NT2/D1 (cell line): ENCODE data around the gene ENPP6.

Experiments used
- DNase-seq: peaks from one replicate; pipeline ENCODE4 v3.0.0-alpha.2; 2011; ENCODE audit warnings: low read depth, low spot score
- H3K27me3 ChIP-seq: 2 replicates; pipeline ENCODE4 v1.6.0; 2011; ENCODE audit warnings: mild to moderate bottlenecking; ENCODE audit not compliant: insufficient read length, insufficient read depth
- H3K36me3 ChIP-seq: 2 replicates; pipeline ENCODE4 v1.6.1; 2011; ENCODE audit warnings: mild to moderate bottlenecking, low read length, mixed read lengths; ENCODE audit not compliant: insufficient read depth, insufficient read length
- H3K4me1 ChIP-seq: 2 replicates; pipeline ENCODE4 v1.5.1; 2011; ENCODE audit not compliant: insufficient read depth, insufficient read length
- H3K4me3 ChIP-seq: 2 replicates; pipeline ENCODE4 v1.5.1; 2011; ENCODE audit warnings: low read depth; ENCODE audit not compliant: insufficient read length
- H3K9ac ChIP-seq: 2 replicates; pipeline ENCODE4 v1.6.0; 2011; ENCODE audit warnings: low read depth; ENCODE audit not compliant: insufficient read length
- H3K9me3 ChIP-seq: 2 replicates; pipeline ENCODE4 v1.5.1; 2011; ENCODE audit warnings: mild to moderate bottlenecking, low read length; ENCODE audit not compliant: insufficient read depth
- SUZ12 ChIP-seq: IDR thresholded peaks from 2 replicates; pipeline ENCODE4 v1.6.1; 2011; ENCODE audit not compliant: insufficient read length, insufficient read depth; ENCODE audit errors: extremely low read depth
- YY1 ChIP-seq: IDR thresholded peaks from 2 replicates; pipeline ENCODE4 v1.6.1; 2011; ENCODE audit not compliant: insufficient read length, insufficient read depth
- ZNF274 ChIP-seq: IDR thresholded peaks from 2 replicates; pipeline ENCODE4 v1.6.1; 2011; ENCODE audit warnings: mild to moderate bottlenecking, low read depth, low read length

Gene ENPP6

GRCh38 chr4:184177271-184177670 lies 40.4 kb downstream of the ENPP6 start:
- Histone ChIP-seq H3K9me3 (no peaks in the 10 kb centered on the region), H3K27me3 (no peaks in the 10 kb centered on the region), H3K36me3 (no peaks in the 10 kb centered on the region), H3K4me1 (no peaks in the 10 kb centered on the region), H3K4me3 (no peak overlapping the region), H3K9ac (no peak overlapping the region)
- no peak for TF ChIP-seq SUZ12
- no peak for TF ChIP-seq YY1
- no peak for TF ChIP-seq ZNF274
- no peak for DNase-seq

- no peak for TF ChIP-seq SUZ12
- TF ChIP-seq ZNF274 = no peak
- TF ChIP-seq YY1 = no peak
- Histone ChIP-seq H3K27me3 (no peaks in the 10 kb centered on the region), H3K4me1 (peaks cover 4% of the 10 kb centered on the region), H3K9me3 (no peaks in the 10 kb centered on the region), H3K9ac (no peak overlapping the region), H3K4me3 (no peak overlapping the region), H3K36me3 (no peaks in the 10 kb centered on the region)
- no peak for DNase-seq
Observed at GRCh38 chr4:184174571-184175488, 42.8 kb downstream of the ENPP6 start.

- Histone ChIP-seq H3K4me1 (peaks cover 9% of the 10 kb centered on the region), H3K36me3 (no peaks in the 10 kb centered on the region), H3K9ac (no peak overlapping the region), H3K4me3 (no peak overlapping the region), H3K9me3 (no peaks in the 10 kb centered on the region), H3K27me3 (no peaks in the 10 kb centered on the region)
- DNase-seq = no peak
- TF ChIP-seq YY1 (no peak), ZNF274 (no peak), SUZ12 (no peak)
Observed at GRCh38 chr4:184171011-184171410, 46.7 kb downstream of the ENPP6 start.

- DNase-seq = no peak
- H3K9me3 ChIP-seq = no peaks in the 10 kb centered on the region
- H3K27me3 ChIP-seq = no peaks in the 10 kb centered on the region
- H3K36me3 ChIP-seq = no peaks in the 10 kb centered on the region
- H3K9ac ChIP-seq = no peak overlapping the region
- TF ChIP-seq YY1 (no peak), ZNF274 (no peak), SUZ12 (no peak)
- peaks cover 11% of the 10 kb centered on the region for H3K4me1 ChIP-seq
- no peak overlapping the region for H3K4me3 ChIP-seq
Observed at GRCh38 chr4:184169225-184169867, 48.3 kb downstream of the ENPP6 start.

GRCh38 chr4:184168406-184169019 lies 49.2 kb downstream of the ENPP6 start:
- DNase-seq = no peak
- no peak for TF ChIP-seq YY1
- no peak for TF ChIP-seq SUZ12
- TF ChIP-seq ZNF274 = no peak
- no peaks in the 10 kb centered on the region for H3K27me3 ChIP-seq

GRCh38 chr4:184167576-184167975 lies 50.1 kb downstream of the ENPP6 start:
- H3K9ac ChIP-seq = no peak overlapping the region
- peak; percentile 82 for DNase-seq
- H3K4me1 ChIP-seq = peaks cover 11% of the 10 kb centered on the region
- H3K4me3 ChIP-seq = no peak overlapping the region
- no peaks in the 10 kb centered on the region for H3K9me3 ChIP-seq
- TF ChIP-seq YY1 (no peak), SUZ12 (no peak), ZNF274 (no peak)
- H3K36me3 ChIP-seq = no peaks in the 10 kb centered on the region
- H3K27me3 ChIP-seq = no peaks in the 10 kb centered on the region

More at GRCh38 chr4:184168406-184169019, 49.2 kb downstream of the ENPP6 start:
- Histone ChIP-seq H3K4me3 (peak overlapping the region; percentile 11), H3K9me3 (no peaks in the 10 kb centered on the region), H3K9ac (peak overlapping the region; percentile 56), H3K36me3 (no peaks in the 10 kb centered on the region), H3K4me1 (peaks cover 11% of the 10 kb centered on the region)

GRCh38 chr4:184166736-184167135 lies 50.9 kb downstream of the ENPP6 start:
- no peak for DNase-seq
- Histone ChIP-seq H3K4me1 (peaks cover 8% of the 10 kb centered on the region), H3K27me3 (no peaks in the 10 kb centered on the region), H3K9me3 (no peaks in the 10 kb centered on the region), H3K9ac (no peak overlapping the region), H3K4me3 (no peak overlapping the region), H3K36me3 (no peaks in the 10 kb centered on the region)
- TF ChIP-seq ZNF274 = no peak
- TF ChIP-seq SUZ12 = no peak
- no peak for TF ChIP-seq YY1
